ENCODE measurements around the gene TMEM248. TPM values are rescaled to one million over a fixed set of nuclear protein-coding genes. Genes with fewer than 3 reads are reported as not detected.
"Not testable (repeated sequence)": the region's sequence is repeated elsewhere in the genome, so short reads cannot be mapped to it uniquely, and the experiment has no call there.

Gene TMEM248
- total and polyA plus RNA-seq, 2 of the 13 experiments (the other 11 are each of a cell fraction or from before 2014, with no cell fraction given) = 54.3 to 109 TPM

DNA sequence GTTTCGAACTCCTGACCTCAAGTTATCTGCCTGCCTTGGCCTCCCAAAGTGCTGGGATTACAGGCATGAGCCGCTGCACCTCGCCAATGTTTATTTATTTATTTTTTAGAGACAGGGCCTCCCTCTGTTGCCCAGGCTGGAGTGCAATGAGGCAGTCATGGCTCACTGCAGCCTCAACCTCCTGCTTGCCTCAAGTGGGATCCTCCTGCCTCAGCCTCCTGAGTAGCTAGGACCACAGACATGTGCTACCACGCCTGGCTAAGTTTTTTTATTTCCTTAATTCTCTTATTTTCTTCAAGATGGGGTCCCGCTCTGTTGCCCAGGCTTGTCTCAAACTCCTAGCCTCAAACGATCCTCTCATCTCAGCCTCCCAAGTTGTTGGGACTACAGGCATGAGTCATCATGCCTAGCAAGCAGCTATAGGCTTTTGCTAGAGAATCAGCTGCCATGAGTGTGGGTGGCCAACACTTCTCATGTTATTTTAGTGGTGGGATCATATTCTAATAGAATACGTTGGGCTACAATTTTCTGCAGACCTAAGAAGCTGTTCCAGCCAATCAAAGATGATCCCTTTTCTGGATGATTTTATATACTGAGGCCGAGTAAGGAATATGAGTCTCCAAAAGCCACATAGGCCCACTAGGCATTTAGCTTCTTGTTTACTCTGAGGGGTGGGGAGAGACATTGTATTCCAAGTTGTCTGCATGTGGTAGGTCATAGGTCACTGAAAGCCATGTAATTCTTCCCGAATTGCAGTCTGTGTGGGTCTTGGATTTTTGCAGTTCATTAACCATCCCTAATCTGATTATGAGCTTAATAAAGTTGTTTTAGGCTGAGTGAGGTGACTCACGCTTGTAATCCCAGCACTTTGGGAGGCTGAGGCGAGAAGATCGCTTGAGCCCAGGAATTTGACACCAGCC is 7.6 kb upstream of the TMEM248 start (continued):
- TF ChIP-seq, protein P1, sequence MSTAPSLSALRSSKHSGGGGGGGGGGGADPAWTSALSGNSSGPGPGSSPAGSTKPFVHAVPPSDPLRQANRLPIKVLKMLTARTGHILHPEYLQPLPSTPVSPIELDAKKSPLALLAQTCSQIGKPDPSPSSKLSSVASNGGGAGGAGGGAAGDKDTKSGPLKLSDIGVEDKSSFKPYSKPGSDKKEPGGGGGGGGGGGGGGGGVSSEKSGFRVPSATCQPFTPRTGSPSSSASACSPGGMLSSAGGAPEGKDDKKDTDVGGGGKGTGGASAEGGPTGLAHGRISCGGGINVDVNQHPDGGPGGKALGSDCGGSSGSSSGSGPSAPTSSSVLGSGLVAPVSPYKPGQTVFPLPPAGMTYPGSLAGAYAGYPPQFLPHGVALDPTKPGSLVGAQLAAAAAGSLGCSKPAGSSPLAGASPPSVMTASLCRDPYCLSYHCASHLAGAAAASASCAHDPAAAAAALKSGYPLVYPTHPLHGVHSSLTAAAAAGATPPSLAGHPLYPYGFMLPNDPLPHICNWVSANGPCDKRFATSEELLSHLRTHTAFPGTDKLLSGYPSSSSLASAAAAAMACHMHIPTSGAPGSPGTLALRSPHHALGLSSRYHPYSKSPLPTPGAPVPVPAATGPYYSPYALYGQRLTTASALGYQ (CRISPR knock-in tag; IDR thresholded peaks at IDR 0.05) = no peak
- TF ChIP-seq FOSL2 (CRISPR knock-in tag; IDR thresholded peaks at IDR 0.05) (peak; percentile 53; the same call in 1 of the 2 replicates), PAX8 (CRISPR knock-in tag; IDR thresholded peaks at IDR 0.05; ENCODE audit: borderline replicate concordance) (no peak), ZNF10 (CRISPR knock-in tag; IDR thresholded peaks at IDR 0.05; ENCODE audit: borderline replicate concordance, low read depth) (no peak), ATRX (CRISPR knock-in tag; IDR thresholded peaks at IDR 0.05; ENCODE audit: borderline replicate concordance) (no peak), KAT8 (CRISPR knock-in tag; IDR thresholded peaks at IDR 0.05) (no peak)
- TF ChIP-seq, protein P2, sequence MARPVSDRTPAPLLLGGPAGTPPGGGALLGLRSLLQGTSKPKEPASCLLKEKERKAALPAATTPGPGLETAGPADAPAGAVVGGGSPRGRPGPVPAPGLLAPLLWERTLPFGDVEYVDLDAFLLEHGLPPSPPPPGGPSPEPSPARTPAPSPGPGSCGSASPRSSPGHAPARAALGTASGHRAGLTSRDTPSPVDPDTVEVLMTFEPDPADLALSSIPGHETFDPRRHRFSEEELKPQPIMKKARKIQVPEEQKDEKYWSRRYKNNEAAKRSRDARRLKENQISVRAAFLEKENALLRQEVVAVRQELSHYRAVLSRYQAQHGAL (CRISPR knock-in tag; IDR thresholded peaks at IDR 0.05; ENCODE audit: not compliant biosample characterization) = no peak
- TF ChIP-seq, protein P3, sequence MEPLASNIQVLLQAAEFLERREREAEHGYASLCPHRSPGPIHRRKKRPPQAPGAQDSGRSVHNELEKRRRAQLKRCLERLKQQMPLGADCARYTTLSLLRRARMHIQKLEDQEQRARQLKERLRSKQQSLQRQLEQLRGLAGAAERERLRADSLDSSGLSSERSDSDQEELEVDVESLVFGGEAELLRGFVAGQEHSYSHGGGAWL (CRISPR knock-in tag; IDR thresholded peaks at IDR 0.05) = no peak

DNA sequence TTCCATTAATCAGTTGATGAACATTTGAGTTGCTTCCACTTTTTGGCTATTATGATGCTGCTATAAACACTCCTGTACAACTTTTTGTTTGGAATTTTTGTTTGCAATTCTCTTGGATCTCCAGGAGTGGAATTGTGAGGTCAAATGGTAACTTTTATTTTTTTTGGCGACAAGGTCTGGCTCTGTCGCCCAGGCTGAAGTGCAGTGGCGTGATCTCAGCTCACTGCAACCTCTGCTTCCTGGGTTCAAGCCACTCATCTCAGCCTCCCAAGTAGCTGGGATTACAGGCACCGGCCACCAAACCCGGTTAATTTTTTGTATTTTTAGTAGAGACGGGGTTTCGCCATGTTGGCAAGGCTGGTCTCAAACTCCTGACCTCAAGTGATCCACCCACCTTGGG is 3.1 kb upstream of the TMEM248 start:
- peaks cover 17% of the 10 kb centered on the region for H3K79me2 ChIP-seq (ENCODE audit: insufficient read depth, low read length)
- intact Hi-C loops (cut with micrococcal nuclease; ENCODE audit: unreplicated experiment); H4K20me1 ChIP-seq (ENCODE audit: insufficient read depth, low read length); H3K4me3 ChIP-seq (replicated peaks in 1 of 3; ENCODE audit: insufficient read depth in 1 of 3, low read depth in 2 of 3, low read length in 3 of 3); H3K4me2 ChIP-seq (ENCODE audit: low read depth, low read length); BruUV-seq (replicated peaks); in situ Hi-C loops (cut with HindIII; ENCODE audit: extremely low pct_ligation_motif_present, low pct_unique_long_range_greater_than_20kb); H3K27ac ChIP-seq (ENCODE audit: extremely low read length, insufficient read depth, low read length); H3K9me3 ChIP-seq (ENCODE audit: low read length); CTCF ChIA-PET (ENCODE audit: low intra/inter-chr PET ratio, low total read pairs); POLR2A ChIA-PET; H3K27me3 ChIP-seq (ENCODE audit: control insufficient read depth in 1 of 2, insufficient read depth in 2 of 2, low read length in 2 of 2); DNase-seq (ENCODE audit: low spot score); H2AFZ ChIP-seq (ENCODE audit: low read length); H3K9ac ChIP-seq (ENCODE audit: insufficient read depth, low read depth, low read length); H3K36me3 ChIP-seq (replicated peaks in 1 of 2; ENCODE audit: control insufficient read depth in 1 of 2, insufficient read depth in 2 of 2, low read length in 2 of 2); ATAC-seq; FAIRE-seq: not testable (repeated sequence)
- peaks cover 36% of the 10 kb centered on the region for H3K4me1 ChIP-seq (ENCODE audit: insufficient read depth, low read length)
- 96% methylated on average over 7 of the region's 7 CpGs for WGBS (ENCODE audit: low lambda C conversion rate)
